NCI-H1930 (cell line): ENCODE measurements around the gene GTF2A2.
"Not testable (repeated sequence)": the region's sequence is repeated elsewhere in the genome, so short reads cannot be mapped to it uniquely, and the experiment has no call there.

Experiments
- DNase-seq, 2 experiments: peaks; one replicate each; lab custom pipeline; 2025; lab: John Stamatoyannopoulos, UW

GTF2A2 gene

GRCh38 chr15:59656897-59657634, at the start of gene GTF2A2:
TSS of gene GTF2A2 (minus strand) at chr15:59657515. CDS start at chr15:59652277, 5,238 bp downstream.
- DNase-seq = peak; percentile 74 to 77

- no peak for DNase-seq
These were observed 46.9 kb upstream of the GTF2A2 start for GRCh38 chr15:59703979-59704796.

- DNase-seq = no peak
These were observed 45.0 kb upstream of the GTF2A2 start for GRCh38 chr15:59702351-59702750.

GRCh38 chr15:59701880-59702279, 44.6 kb upstream of the GTF2A2 start:
- DNase-seq = no peak

GRCh38 chr15:59699810-59700431, 42.6 kb upstream of the GTF2A2 start:
- no peak for DNase-seq

- not testable (repeated sequence) for DNase-seq
These were observed 40.8 kb upstream of the GTF2A2 start for GRCh38 chr15:59698065-59698464.

- no peak for DNase-seq
These were observed 39.0 kb upstream of the GTF2A2 start for GRCh38 chr15:59696332-59696731.

GRCh38 chr15:59694779-59695178, 37.5 kb upstream of the GTF2A2 start:
- DNase-seq = no peak

- DNase-seq = no peak
These were observed 34.0 kb upstream of the GTF2A2 start for GRCh38 chr15:59691194-59691805.

- DNase-seq = peak in 1 of 2 experiments; percentile 10
These were observed 32.4 kb upstream of the GTF2A2 start for GRCh38 chr15:59689626-59690236.

- DNase-seq = peak; percentile 88 to 91
These were observed 31.7 kb upstream of the GTF2A2 start, which contains the start of gene BNIP2 for GRCh38 chr15:59688782-59689625. TSS of gene BNIP2 (minus strand) at chr15:59689320. CDS start at chr15:59682457, 6,863 bp downstream.

- DNase-seq = no peak
These were observed 31.1 kb upstream of the GTF2A2 start for GRCh38 chr15:59688423-59688781.

GRCh38 chr15:59687836-59688235, 30.5 kb upstream of the GTF2A2 start:
- no peak for DNase-seq

GRCh38 chr15:59686389-59686788, 29.1 kb upstream of the GTF2A2 start:
- no peak for DNase-seq

GRCh38 chr15:59685737-59686297, 28.5 kb upstream of the GTF2A2 start:
- DNase-seq = no peak

GRCh38 chr15:59680870-59681269, 23.6 kb upstream of the GTF2A2 start:
- no peak for DNase-seq

- no peak for DNase-seq
These were observed 23.0 kb upstream of the GTF2A2 start for GRCh38 chr15:59680346-59680745.

GRCh38 chr15:59678620-59679019, 21.3 kb upstream of the GTF2A2 start:
- DNase-seq = no peak

GRCh38 chr15:59678172-59678571, 20.9 kb upstream of the GTF2A2 start:
- no peak for DNase-seq

- DNase-seq = no peak
These were observed 19.2 kb upstream of the GTF2A2 start for GRCh38 chr15:59676565-59676964.
